B cell (primary cell): ENCODE data around the gene EBLN2.

Source experiments
- CTCF ChIP-seq: fragments of 200-600 bp; IDR thresholded peaks from one replicate; pipeline ENCODE4 v1.8.0; 2022; ENCODE audit warnings: antibody characterized with exemption, mild to moderate bottlenecking
- EZH2 ChIP-seq: IDR thresholded peaks from 2 replicates; pipeline ENCODE4 v1.6.1; 2012; ENCODE audit warnings: borderline replicate concordance, low read depth, mild to moderate bottlenecking, moderate library complexity, low read length; ENCODE audit not compliant: insufficient read depth, poor library complexity, severe bottlenecking

GRCh38 chr3:73068419-73068818 is 7.0 kb downstream of the EBLN2 start:
- TF ChIP-seq CTCF: no peak
- no peak for TF ChIP-seq EZH2
